C4-2B (cell line): ENCODE data around the gene LZTS3.
"Not testable (repeated sequence)": the region's sequence is repeated elsewhere in the genome, so short reads cannot be mapped to it uniquely, and the experiment has no call there.

Experiments used
- ZFX ChIP-seq: fragments of 450-650 bp; IDR thresholded peaks from 2 replicates; pipeline ENCODE4 v1.6.1; 2017
- TF ChIP-seq, protein P1 (sequence below): fragments of 450-650 bp; conservative IDR thresholded peaks from 2 replicates; pipeline ENCODE4 v1.5.1; 2017; ENCODE audit warnings: mild to moderate bottlenecking

DNA sequence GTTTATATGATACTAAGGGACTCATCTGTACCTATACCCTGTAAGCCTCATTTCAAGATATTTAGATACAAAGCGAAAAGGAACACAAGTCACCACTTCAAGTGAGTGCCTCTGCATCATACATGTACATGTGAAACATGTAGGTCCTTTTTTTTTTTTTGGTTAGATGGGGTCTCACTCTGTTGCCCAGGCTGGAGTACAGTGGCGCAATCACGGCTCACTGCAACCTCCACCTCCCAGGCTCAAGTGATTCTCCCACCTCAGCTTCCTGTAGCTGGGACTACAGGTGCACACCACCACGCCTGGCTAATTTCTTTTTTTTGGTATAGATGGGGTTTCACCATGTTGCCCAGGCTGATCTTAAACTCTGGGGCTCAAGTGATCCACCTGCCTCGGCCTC, 9.1 kb upstream of the LZTS3 start:
- TF ChIP-seq, protein P1, sequence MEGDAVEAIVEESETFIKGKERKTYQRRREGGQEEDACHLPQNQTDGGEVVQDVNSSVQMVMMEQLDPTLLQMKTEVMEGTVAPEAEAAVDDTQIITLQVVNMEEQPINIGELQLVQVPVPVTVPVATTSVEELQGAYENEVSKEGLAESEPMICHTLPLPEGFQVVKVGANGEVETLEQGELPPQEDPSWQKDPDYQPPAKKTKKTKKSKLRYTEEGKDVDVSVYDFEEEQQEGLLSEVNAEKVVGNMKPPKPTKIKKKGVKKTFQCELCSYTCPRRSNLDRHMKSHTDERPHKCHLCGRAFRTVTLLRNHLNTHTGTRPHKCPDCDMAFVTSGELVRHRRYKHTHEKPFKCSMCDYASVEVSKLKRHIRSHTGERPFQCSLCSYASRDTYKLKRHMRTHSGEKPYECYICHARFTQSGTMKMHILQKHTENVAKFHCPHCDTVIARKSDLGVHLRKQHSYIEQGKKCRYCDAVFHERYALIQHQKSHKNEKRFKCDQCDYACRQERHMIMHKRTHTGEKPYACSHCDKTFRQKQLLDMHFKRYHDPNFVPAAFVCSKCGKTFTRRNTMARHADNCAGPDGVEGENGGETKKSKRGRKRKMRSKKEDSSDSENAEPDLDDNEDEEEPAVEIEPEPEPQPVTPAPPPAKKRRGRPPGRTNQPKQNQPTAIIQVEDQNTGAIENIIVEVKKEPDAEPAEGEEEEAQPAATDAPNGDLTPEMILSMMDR: not testable (repeated sequence)
- TF ChIP-seq ZFX: not testable (repeated sequence)
